GM12865 (cell line): ENCODE measurements around the gene WNT11.

ENCODE experiments used
- DNase-seq: peaks from one replicate; pipeline ENCODE4 v3.0.0; 2010; ENCODE audit warnings: low read depth
- H3K4me3 ChIP-seq: 2 replicates; pipeline ENCODE4 v1.5.1; 2011; ENCODE audit warnings: mild to moderate bottlenecking, low read depth, low read length, control low read depth
- TF ChIP-seq, protein P1 (sequence below): IDR thresholded peaks from 2 replicates; pipeline ENCODE4 v1.5.1; 2011; ENCODE audit warnings: low read length, control low read depth, low read depth, inconsistent platforms; ENCODE audit not compliant: insufficient read depth; ENCODE audit errors: missing control alignments

Gene WNT11

DNA sequence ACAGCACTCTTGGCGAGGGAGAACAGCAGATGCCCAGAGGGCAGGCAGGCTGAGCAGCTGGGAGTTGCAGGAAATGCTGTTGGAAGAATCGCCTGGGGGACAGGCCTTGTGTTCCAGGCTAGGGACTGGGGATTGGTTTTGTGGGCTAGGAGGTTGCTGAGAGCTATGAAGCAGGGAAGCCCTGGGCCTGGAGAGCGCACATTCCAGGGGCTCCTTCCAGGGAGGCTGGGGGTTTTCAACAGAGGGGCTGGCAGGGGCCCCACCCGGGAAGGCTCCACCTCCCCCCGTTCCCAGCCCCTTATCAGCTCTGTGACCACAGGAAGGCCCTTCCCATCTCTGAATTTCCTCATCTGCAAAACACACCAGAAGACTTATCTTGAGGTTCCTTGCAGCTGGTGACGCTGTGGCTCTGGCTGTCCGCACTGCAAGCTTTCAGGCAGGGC lies 21.7 kb downstream of the WNT11 start:
- TF ChIP-seq, protein P1, sequence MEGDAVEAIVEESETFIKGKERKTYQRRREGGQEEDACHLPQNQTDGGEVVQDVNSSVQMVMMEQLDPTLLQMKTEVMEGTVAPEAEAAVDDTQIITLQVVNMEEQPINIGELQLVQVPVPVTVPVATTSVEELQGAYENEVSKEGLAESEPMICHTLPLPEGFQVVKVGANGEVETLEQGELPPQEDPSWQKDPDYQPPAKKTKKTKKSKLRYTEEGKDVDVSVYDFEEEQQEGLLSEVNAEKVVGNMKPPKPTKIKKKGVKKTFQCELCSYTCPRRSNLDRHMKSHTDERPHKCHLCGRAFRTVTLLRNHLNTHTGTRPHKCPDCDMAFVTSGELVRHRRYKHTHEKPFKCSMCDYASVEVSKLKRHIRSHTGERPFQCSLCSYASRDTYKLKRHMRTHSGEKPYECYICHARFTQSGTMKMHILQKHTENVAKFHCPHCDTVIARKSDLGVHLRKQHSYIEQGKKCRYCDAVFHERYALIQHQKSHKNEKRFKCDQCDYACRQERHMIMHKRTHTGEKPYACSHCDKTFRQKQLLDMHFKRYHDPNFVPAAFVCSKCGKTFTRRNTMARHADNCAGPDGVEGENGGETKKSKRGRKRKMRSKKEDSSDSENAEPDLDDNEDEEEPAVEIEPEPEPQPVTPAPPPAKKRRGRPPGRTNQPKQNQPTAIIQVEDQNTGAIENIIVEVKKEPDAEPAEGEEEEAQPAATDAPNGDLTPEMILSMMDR = no peak
- no peak for DNase-seq

DNA sequence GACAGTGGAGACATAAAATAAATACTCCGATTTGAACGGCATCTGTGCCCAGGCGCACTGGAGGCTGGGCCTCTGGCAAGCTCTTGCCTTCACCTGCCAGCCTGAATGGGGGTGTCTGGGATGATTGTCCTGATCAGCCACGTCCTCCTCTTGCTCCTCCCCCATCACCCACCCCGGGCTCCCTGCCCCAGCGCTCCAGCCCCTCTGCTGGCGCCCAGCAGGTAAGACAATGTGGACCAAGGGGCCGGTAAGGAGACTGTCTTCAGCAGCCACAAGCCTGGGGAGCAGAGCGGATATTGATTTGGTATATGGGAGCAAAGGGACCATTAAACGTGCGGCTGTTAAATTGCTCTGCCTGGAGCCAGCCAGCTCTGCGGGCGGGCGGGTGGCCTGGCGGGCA lies 24.9 kb downstream of the WNT11 start:
- no peak for DNase-seq
- H3K4me3 ChIP-seq = no peak overlapping the region
- TF ChIP-seq, protein P1 = no peak

More for the DNA sequence above, 21.7 kb downstream of the WNT11 start:
- H3K4me3 ChIP-seq = no peak overlapping the region

DNA sequence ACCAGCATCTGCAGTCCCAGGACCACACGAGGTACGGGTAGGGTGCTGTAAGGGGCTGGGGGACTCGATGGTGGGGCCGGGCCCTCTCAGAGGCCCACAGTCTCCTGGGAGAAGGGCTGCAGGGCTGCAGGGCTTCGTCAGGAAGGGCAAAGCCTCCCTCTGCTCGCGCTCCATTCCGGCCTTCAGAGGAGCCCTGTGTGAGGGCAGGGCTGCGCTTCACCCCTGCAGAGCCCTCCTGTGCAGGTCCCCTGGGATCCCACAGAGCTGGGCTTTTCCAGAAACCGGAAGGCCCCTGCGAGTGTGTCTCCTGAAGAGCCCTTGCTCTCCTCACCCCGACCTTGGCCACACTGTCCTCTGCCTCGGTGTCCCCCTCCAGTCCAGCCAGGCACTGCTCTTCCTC lies 27.2 kb downstream of the WNT11 start:
- H3K4me3 ChIP-seq = no peak overlapping the region
- no peak for DNase-seq
- TF ChIP-seq, protein P1 = no peak

DNA sequence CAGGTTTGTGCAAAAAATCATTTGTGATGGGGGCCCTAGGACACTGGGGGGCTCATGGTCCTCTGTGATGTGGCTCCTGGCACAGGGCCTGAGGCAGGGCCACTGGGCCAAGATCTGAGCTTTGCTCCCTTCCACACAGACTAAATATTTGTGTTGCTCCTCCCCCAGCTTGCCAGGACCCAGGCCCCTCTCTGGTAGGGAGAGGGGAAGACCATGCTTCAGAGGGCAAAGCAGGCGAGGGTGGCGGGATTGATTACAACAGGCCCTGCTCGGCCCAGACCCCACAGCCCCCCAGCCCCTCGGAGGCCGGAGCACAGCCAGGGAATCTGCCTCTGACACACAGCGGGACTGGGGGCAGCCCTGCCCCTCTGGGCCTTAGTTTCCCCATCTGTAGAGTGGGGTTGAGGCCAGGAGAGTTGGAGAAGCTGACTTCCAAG lies 29.0 kb downstream of the WNT11 start:
- DNase-seq = no peak
- TF ChIP-seq, protein P1 = no peak
- no peak overlapping the region for H3K4me3 ChIP-seq

DNA sequence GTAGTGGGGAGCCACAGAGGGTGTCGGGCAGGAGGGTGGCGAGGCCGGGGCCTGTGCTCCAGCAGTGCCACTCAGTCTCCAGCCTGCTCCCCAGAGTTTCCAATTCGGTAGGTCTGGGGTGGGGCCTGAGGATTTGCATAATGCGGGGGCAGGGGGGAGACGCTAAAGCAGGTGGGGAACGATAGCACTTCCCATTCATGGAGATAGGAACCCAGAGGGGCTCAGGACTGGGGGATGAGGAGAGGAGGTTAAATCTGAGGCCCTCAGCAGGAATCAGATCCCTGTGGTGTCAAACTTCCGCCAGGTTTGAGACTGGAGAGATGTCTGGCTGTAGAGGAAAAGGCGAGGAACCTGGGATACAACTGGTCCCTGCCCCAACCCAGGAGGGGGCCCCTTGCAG lies 29.8 kb downstream of the WNT11 start:
- DNase-seq = no peak
- TF ChIP-seq, protein P1 = no peak
- H3K4me3 ChIP-seq = no peak overlapping the region

DNA sequence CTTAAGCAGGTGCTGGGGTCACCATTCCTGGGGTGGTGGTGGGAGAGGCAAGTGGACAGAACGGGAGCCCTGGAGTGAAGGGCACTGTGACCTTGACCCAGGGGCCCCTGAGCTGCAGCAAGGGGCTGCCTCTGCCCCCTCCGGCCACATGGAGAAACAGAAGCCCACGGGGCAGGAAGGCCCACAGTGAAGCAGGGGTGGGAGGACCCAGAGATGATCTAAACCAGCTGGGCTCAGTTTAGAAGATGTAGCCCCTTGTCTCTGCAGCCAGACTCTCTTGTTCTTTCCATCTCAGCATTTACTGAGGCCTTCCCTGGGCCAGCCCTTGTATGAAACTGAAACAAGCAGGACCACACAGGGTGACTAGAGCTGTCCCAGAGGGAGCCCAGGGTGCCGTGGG lies 30.5 kb downstream of the WNT11 start:
- TF ChIP-seq, protein P1 = no peak
- no peak for DNase-seq
- no peak overlapping the region for H3K4me3 ChIP-seq

DNA sequence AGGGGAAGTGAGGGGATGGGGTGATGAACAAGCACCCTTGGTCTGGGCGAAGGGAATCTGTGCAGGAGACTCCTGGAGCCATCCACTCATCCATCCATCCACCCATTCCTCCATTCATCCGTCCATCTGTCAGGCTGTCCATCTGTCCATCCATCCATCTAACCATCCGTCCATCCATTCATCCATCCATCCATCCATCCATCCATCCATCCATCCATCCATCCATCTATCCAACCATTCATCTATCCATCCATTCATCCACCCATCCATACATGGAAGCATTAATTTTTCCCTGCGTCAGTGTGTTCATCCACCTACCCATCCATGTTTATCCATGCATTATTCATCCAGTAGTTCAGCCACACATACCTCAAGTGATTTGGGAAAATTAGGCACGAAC lies 32.0 kb downstream of the WNT11 start:
- no peak for DNase-seq
- TF ChIP-seq, protein P1 = no peak
- no peak overlapping the region for H3K4me3 ChIP-seq
